ENCODE measurements around the gene RNF14.

- peak; percentile 84 to 93 (median 86) for TF ChIP-seq CTCF (IDR thresholded peaks at IDR 0.05)
- TF ChIP-seq POLR2A (IDR thresholded peaks at IDR 0.05) = no peak
Observed at GRCh38 chr5:141992349-141992963, 23.6 kb downstream of the RNF14 start.

Measured in right lobe of liver (tissue), 4 donors.